GM19452 (cell line): ENCODE measurements around the gene NME7.
"Not testable (repeated sequence)": the region's sequence is repeated elsewhere in the genome, so short reads cannot be mapped to it uniquely, and the experiment has no call there.

Experiments used
- ATAC-seq: cut with Tn5 transposase; IDR thresholded peaks from one replicate; pipeline ENCODE4 v1.9.1; 2021; ENCODE audit not compliant: unreplicated experiment

Gene NME7

DNA sequence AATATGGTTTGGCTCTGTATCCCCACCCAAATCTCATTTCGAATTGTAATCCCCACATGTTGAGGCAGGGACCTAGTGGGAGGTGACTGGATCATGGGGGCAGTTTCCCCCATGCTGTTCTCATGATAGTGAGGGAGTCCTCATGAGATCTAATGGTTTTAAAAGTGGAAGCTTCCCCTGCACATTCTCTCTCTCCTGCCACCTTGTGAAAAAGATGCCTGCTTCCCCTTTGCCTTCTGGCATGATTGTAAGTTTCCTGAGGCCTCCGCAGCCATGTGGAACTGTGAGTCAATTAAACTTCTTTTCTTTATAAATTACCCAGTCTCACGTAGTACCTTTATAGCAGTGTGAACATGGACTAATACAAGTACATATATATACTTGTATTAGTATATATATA lies 25.5 kb downstream of the NME7 start:
- ATAC-seq = not testable (repeated sequence)

- no peak for ATAC-seq
Observed at GRCh38 chr1:169340882-169341281, 26.7 kb downstream of the NME7 start.

DNA sequence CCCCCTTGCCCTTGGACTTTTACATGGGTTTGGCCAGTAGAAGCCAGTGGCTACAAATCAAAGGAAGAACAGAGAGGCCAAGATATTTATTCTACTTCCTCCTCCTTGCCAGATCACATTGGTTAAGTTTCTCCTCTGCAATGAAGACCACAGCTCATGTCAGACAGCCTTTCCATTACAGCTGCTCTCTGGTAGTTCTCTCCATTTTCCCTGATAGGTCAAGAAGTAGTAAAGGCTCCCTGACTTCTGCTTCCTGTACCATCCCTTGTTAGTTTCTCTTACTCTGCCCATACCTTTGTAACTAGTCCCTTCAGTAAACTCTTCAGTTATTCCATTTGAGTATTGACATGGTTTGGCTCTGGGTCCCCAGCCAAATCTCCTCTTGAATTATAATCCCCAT lies 27.8 kb downstream of the NME7 start:
- ATAC-seq = no peak

GRCh38 chr1:169338617-169339016 lies 29.0 kb downstream of the NME7 start:
- no peak for ATAC-seq

DNA sequence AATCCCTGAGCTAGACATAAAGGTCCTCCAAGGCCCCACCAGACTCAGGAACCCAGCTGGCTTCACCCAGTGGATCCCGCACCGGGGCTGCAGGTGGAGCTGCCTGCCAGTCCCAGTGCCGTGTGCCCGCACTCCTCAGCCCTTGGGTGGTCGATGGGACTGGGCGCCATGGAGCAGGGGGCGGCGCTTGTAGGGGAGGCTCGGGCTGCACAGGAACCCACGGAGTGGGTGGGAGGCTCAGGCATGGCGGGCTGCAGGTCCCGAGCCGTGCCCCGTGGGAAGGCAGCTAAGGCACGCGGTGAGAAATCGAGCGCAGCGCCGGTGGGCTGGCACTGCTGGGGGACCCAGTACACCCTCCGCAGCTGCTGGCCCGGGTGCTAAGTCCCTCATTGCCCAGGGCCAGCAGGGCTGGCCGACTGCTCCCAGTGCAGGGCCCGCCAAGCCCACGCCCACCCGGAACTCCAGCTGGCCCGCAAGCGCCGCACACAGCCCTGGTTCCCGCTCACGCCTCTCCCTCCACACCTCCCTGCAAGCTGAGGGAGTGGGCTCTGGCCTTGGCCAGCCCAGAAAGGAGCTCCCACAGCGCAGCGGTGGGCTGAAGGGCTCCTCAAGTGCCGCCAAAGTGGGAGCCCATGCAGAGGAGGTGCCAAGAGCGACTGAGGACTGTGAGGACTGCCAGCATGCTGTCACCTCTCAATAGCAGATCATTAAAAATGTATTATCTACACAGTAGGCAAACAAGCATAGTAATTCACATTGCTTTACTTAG lies 30.5 kb downstream of the NME7 start:
- not testable (repeated sequence) for ATAC-seq

GRCh38 chr1:169334727-169335126 lies 32.9 kb downstream of the NME7 start:
- ATAC-seq = not testable (repeated sequence)

GRCh38 chr1:169330927-169331326 lies 36.7 kb downstream of the NME7 start:
- no peak for ATAC-seq

GRCh38 chr1:169329383-169329782 lies 38.2 kb downstream of the NME7 start:
- ATAC-seq = no peak

- no peak for ATAC-seq
Observed at GRCh38 chr1:169327875-169328274, 39.7 kb downstream of the NME7 start.

GRCh38 chr1:169326956-169327268 lies 40.7 kb downstream of the NME7 start:
- peak; percentile 97 for ATAC-seq

DNA sequence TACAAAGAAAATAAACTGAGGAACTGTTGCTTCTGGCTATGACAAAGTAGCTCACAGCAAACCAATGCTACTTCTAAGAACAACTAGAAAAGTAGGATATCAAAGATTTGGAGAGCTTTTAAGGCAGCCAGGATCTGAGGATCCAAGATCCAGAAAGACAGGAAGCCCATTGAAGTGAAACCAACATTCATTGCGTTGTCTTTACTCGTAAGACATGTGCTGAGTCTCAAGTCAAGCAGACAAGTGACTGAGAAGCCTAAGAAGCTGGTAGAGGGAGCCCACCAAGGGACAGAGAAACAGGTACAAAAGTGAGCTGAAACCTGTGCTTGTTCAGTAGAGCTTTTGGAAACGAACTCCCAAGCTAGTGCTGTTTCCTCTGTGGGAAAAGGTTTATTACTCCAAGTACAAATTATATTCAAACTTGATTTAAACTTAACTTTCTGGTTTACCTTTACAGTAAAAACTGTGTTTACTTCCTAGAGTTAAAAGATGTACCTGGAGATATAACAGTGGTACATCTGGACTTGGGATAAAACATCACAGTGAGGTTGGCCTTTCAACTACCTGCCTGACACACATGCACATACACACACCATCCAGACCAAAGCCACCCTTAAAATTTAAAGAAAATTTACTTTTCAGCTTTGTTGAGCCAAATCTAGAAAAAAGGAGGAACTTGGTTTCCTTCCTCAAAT lies 41.2 kb downstream of the NME7 start:
- peak; percentile 56 for ATAC-seq

GRCh38 chr1:169325117-169325516 lies 42.5 kb downstream of the NME7 start:
- ATAC-seq = no peak

GRCh38 chr1:169322138-169322537 lies 45.5 kb downstream of the NME7 start:
- no peak for ATAC-seq

DNA sequence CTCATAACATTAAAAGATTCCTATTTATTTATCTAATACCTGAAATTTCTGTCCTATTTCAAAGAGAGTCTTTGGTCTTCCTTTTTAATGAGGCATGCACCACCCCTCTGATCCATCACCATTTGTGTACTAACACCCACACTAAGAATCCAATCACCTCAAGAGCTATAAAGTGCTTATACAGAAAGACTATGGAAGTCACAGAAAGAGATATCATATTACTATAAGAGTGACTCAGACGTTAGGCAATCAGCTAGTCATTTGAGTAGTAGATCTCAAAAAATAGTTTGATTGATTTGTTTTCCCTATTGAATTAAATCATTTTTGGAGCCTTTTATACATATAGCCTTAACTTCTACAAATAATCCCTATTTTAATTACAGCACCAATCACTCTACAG lies 46.1 kb downstream of the NME7 start:
- no peak for ATAC-seq

- no peak for ATAC-seq
Observed at GRCh38 chr1:169318536-169319244, 48.9 kb downstream of the NME7 start.

- ATAC-seq = no peak
Observed at GRCh38 chr1:169316556-169316955, 51.0 kb downstream of the NME7 start.

DNA sequence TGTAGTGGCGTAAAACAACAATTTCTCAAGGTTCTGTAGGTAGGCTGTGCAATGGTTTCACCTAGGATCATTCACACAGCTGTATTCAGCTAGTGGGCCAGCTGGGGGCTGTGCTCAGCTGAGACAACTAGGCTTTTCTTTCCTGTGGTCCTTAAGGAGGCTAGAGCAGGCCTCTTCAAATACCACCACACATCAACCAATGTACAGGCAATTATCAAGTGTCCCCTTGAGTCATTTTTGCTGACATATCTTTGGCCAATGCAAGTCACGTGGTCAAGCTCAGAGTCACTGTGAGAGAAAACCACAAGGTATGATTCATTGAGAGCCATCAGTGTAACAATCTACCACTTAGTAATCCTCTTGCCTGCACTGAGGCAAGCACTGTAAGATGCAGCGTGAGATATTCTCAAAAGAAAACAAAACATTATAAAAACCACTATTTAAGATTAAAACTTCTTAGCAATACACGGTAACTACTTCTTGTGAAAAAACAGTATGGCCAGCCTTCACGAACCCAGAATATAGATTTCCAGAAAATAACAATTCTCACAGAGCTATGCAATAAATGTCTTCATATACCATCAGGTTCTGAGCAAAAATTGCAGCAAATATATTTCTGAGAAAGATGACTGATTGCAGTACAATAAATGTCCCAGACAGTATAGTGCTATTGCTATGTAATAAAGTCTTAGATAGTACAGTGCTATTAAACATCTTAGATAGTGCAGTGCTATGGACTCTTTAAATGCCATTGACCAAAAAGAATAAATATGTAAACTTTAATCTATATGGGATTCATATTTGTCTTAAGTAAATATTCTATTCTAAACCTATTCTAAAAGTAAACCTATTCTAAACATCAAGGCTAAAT lies 55.3 kb downstream of the NME7 start:
- peak; percentile 60 for ATAC-seq

GRCh38 chr1:169309178-169310166 lies 58.1 kb downstream of the NME7 start:
- peak; percentile 69 for ATAC-seq

- no peak for ATAC-seq
Observed at GRCh38 chr1:169308313-169309039, 59.1 kb downstream of the NME7 start.
